Duodenal mucosa (tissue), 2 donors: ENCODE results near the gene HTT.
A peak's percentile ranks its signal among the peaks of the same experiment; 100 is the strongest.

ENCODE experiments used
- H3K27ac ChIP-seq: one replicate; pipeline ENCODE4 v1.7.0; 2013; ENCODE audit warnings: low read depth, low read length
- H3K27me3 ChIP-seq, 2 donors: one replicate each; pipeline ENCODE4 v1.7.0; 2013; ENCODE audit warnings: low read length in 2 of 2, control low read depth in 1 of 2; ENCODE audit not compliant: insufficient read depth in 2 of 2, control insufficient read depth in 1 of 2
- H3K36me3 ChIP-seq, 2 donors: one replicate each; pipeline ENCODE4 v1.7.0; 2013; ENCODE audit warnings: low read length in 2 of 2, control low read depth in 1 of 2; ENCODE audit not compliant: insufficient read depth in 2 of 2, control insufficient read depth in 1 of 2
- H3K4me1 ChIP-seq, 2 donors: one replicate each; pipeline ENCODE4 v1.7.0; 2013; ENCODE audit warnings: low read length in 2 of 2, control low read depth in 1 of 2; ENCODE audit not compliant: insufficient read depth in 2 of 2, control insufficient read depth in 1 of 2
- H3K4me3 ChIP-seq, 2 donors: one replicate each; pipeline ENCODE4 v1.7.0; 2013; ENCODE audit warnings: low read length in 2 of 2, low read depth in 1 of 2
- H3K9ac ChIP-seq, 2 donors: one replicate each; pipeline ENCODE4 v1.7.0; 2013; ENCODE audit warnings: low read length in 2 of 2, low read depth in 1 of 2
- H3K9me3 ChIP-seq, 2 donors: one replicate each; pipeline ENCODE4 v1.7.0; 2013; ENCODE audit warnings: low read length in 2 of 2, control low read depth in 1 of 2; ENCODE audit not compliant: control insufficient read depth in 1 of 2

Gene HTT

DNA sequence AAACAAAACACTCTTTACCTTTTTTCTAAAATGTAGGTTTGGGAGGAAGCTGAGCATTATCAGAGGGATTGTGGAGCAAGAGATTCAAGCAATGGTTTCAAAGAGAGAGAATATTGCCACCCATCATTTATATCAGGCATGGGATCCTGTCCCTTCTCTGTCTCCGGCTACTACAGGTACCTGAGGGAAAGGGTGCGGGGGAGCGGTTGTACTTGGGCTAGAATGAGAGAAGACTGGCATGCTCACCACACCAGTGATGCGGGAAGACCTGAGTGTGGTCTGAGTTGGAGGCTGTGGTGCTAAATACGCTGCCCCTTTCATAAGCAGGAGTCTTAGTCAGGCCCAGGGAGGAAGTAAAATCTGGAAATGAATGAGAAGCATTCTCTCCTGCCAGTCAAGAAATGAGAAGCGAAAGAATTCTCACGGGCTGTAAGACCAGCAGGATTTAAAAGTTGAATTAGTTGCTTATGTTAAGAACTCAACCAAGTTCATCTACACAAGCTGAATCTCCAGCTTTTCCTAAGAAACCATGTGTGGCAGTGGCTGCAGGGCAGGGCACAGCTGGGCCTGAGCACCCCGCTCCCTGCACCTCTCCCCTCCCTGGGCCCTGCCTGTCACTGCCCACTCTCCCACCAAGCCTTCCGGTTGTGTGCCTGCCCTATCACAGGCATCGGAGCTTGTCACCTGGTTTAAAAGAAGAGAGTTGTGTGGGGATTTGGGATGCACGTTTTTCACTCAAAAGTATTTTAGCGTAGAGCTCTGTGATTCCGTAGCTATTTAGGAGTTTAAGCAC, 149.7 kb downstream of the HTT start:
- Histone ChIP-seq H3K27me3 (no peaks in the 10 kb centered on the region), H3K9me3 (no peaks in the 10 kb centered on the region), H3K9ac (no peak overlapping the region), H3K27ac (no peak overlapping the region), H3K4me3 (no peak overlapping the region), H3K36me3 (peaks cover 62 to 84% of the 10 kb centered on the region in 2 donors), H3K4me1 (no peaks in the 10 kb centered on the region)

DNA sequence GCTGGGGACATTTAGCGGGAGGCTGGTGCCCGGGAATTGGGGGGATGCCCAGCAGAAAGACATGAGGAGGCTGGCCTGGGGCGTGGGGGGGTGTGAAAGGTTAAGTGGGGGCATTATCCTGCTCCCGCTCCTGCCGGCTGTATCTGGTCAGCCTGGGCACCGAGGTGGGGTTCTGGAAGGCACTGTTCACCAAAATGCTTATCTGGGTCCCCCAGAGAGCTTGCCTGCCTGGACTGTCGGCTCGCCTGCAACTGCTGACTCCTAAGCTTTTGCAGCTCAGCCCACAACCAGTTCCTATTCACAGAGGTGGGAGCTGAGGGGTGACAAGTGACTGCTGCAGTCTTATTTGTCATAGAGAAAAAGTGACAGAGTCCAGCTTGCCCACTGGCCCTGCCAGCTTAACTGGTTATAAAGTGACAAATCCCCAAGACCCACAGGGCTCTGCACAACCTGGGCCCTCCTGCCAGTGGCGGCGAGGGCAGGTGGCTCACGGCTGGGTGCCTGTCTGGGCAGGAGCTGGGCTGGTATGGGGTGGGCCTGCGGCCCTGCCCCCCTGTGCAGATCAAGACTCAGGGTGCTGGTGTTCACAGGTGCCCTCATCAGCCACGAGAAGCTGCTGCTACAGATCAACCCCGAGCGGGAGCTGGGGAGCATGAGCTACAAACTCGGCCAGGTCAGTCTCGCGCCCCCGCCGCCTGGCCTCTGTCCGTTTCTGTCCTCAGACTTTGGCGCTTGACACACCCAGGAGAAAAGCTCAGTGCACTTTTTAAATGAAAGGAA, 150.8 kb downstream of the HTT start:
- no peak overlapping the region for H3K9ac ChIP-seq
- no peak overlapping the region for H3K27ac ChIP-seq
- H3K36me3 ChIP-seq: peaks cover 63 to 84% of the 10 kb centered on the region in 2 donors
- H3K9me3 ChIP-seq: no peaks in the 10 kb centered on the region
- no peak overlapping the region for H3K4me3 ChIP-seq
- no peaks in the 10 kb centered on the region for H3K27me3 ChIP-seq
- H3K4me1 ChIP-seq: no peaks in the 10 kb centered on the region

DNA sequence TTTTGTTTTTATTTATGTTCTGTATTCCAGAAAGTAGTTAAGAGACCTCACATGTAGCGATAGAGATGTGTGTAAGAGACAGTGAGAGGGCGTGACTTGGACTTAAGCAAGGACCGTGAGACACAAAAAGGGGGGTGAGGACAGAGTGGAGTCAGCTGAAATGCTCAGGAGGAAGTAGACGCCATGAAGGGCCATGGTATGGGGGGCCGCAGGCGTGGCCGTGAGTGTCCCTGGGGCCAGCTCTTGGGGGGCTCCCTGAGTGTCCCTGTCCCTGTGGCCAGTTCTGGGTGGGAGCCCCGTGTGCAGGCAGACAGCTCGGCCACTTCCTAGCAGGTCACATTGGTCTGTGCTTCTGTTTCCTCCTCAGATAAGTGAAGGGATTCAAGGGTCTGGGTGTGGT, 151.5 kb downstream of the HTT start:
- Histone ChIP-seq H3K9ac (no peak overlapping the region), H3K4me1 (no peaks in the 10 kb centered on the region)

DNA sequence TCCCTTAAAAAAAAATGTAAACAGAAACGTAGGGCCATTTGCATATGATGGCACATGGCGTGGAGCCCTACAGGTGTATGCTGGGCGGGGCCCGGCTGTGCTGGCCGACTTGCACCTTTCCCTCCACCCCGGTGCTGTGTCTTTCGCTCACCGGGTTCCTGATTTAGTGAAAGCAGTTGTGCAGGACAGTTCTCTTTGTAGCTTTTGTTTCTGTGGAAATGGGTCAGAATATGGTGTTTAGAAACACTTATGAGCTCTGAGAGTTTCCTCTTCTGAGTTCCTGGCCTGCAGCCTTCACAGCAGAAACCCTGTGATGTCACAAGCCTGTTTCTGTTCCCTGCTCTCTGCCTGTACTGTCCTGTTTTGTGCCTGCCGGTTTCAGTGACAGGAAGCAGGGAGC, 152.0 kb downstream of the HTT start:
- no peaks in the 10 kb centered on the region for H3K4me1 ChIP-seq
- H3K9ac ChIP-seq: no peak overlapping the region
- peaks cover 61 to 84% of the 10 kb centered on the region in 2 donors for H3K36me3 ChIP-seq
- H3K27ac ChIP-seq: peak overlapping the region; percentile 13
- H3K9me3 ChIP-seq: no peaks in the 10 kb centered on the region
- no peak overlapping the region for H3K4me3 ChIP-seq
- no peaks in the 10 kb centered on the region for H3K27me3 ChIP-seq

More for the DNA sequence above, 151.5 kb downstream of the HTT start:
- Histone ChIP-seq H3K4me3 (no peak overlapping the region), H3K27me3 (no peaks in the 10 kb centered on the region), H3K9me3 (no peaks in the 10 kb centered on the region), H3K27ac (peak overlapping the region; percentile 13), H3K36me3 (peaks cover 60 to 84% of the 10 kb centered on the region in 2 donors)

GRCh38 chr4:3226944-3227343, 152.5 kb downstream of the HTT start:
- Histone ChIP-seq H3K9ac (no peak overlapping the region), H3K27me3 (no peaks in the 10 kb centered on the region), H3K4me1 (no peaks in the 10 kb centered on the region), H3K36me3 (peaks cover 63 to 84% of the 10 kb centered on the region in 2 donors), H3K9me3 (no peaks in the 10 kb centered on the region), H3K4me3 (no peak overlapping the region), H3K27ac (no peak overlapping the region)

GRCh38 chr4:3227878-3228675, 153.6 kb downstream of the HTT start:
- Histone ChIP-seq H3K4me3 (no peak overlapping the region), H3K9ac (no peak overlapping the region), H3K4me1 (no peaks in the 10 kb centered on the region), H3K27ac (no peak overlapping the region), H3K9me3 (no peaks in the 10 kb centered on the region), H3K36me3 (peaks cover 59 to 84% of the 10 kb centered on the region in 2 donors), H3K27me3 (no peaks in the 10 kb centered on the region)

DNA sequence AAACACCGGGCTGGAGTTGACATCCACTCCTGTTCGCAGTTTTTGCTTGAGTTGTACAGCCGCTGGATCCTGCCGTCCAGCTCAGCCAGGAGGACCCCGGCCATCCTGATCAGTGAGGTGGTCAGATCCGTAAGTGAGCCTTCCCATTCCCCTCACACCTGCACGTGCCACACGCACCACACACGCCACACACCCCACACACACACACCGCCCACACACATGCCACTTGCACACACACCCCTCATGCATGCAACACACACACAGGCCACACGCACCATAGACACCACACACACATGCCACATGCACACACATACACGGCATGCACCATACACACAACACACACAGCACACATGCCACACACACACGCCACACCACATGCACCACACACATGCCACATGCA, 154.4 kb downstream of the HTT start:
- H3K36me3 ChIP-seq: peaks cover 55 to 84% of the 10 kb centered on the region in 2 donors
- H3K4me3 ChIP-seq: no peak overlapping the region
- H3K27ac ChIP-seq: no peak overlapping the region
- no peaks in the 10 kb centered on the region for H3K9me3 ChIP-seq
- H3K4me1 ChIP-seq: no peaks in the 10 kb centered on the region
- no peaks in the 10 kb centered on the region for H3K27me3 ChIP-seq
- no peak overlapping the region for H3K9ac ChIP-seq

GRCh38 chr4:3229328-3229727, 154.8 kb downstream of the HTT start:
- Histone ChIP-seq H3K4me1 (no peaks in the 10 kb centered on the region), H3K27me3 (no peaks in the 10 kb centered on the region), H3K9ac (no peak overlapping the region), H3K9me3 (no peaks in the 10 kb centered on the region), H3K4me3 (no peak overlapping the region), H3K36me3 (peaks cover 51 to 84% of the 10 kb centered on the region in 2 donors), H3K27ac (no peak overlapping the region)

DNA sequence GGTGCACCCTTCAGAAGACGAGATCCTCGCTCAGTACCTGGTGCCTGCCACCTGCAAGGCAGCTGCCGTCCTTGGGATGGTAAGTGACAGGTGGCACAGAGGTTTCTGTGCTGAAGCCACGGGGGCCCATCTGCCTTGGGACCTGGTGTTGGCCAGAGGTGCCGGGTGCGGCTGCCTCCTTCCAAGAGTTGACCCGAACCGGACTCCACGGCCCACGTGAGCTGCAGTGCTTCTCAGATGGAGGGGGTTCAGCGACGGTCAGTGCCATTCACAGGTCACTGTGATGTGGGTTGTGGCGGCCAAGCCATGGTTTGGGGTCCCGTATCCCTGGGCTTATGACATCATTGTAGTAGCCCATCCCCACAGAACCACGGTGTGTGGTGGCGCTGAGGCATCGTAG, 155.5 kb downstream of the HTT start:
- peaks cover 46 to 84% of the 10 kb centered on the region in 2 donors for H3K36me3 ChIP-seq

GRCh38 chr4:3231471-3231870, 157.0 kb downstream of the HTT start:
- Histone ChIP-seq H3K9ac (no peak overlapping the region), H3K36me3 (peaks cover 53 to 88% of the 10 kb centered on the region in 2 donors), H3K27me3 (no peaks in the 10 kb centered on the region), H3K4me1 (no peaks in the 10 kb centered on the region), H3K4me3 (no peak overlapping the region), H3K9me3 (no peaks in the 10 kb centered on the region), H3K27ac (no peak overlapping the region)

More for the DNA sequence above, 155.5 kb downstream of the HTT start:
- no peaks in the 10 kb centered on the region for H3K27me3 ChIP-seq
- H3K27ac ChIP-seq: no peak overlapping the region
- no peak overlapping the region for H3K4me3 ChIP-seq
- H3K4me1 ChIP-seq: no peaks in the 10 kb centered on the region
- no peaks in the 10 kb centered on the region for H3K9me3 ChIP-seq
- no peak overlapping the region for H3K9ac ChIP-seq
